Neural cell (in vitro differentiated cells): Measurements from ENCODE around the gene MBD5. TPM values are rescaled to one million over a fixed set of nuclear protein-coding genes. Genes with fewer than 3 reads are reported as not detected.

ENCODE experiments used
- H2AFZ ChIP-seq: fragments of 200-600, 300-800 bp; sonication (generic), shearing (Covaris generic); 2 replicates; pipeline ENCODE4 v1.6.0; 2014; ENCODE audit warnings: low read depth, mild to moderate bottlenecking, antibody characterized with exemption, low read length, moderate library complexity
- H3F3A ChIP-seq: fragments of 200-600 bp; shearing (Covaris generic); 2 replicates; pipeline ENCODE4 v1.6.1; 2016; ENCODE audit warnings: mild to moderate bottlenecking, moderate library complexity, mixed read lengths, antibody characterized with exemption, low read length; ENCODE audit not compliant: insufficient read depth, poor library complexity, severe bottlenecking
- H3K27ac ChIP-seq: fragments of 200-600, 300-800 bp; sonication (generic), shearing (Covaris generic); 2 replicates; pipeline ENCODE4 v1.5.1; 2014; ENCODE audit warnings: mild to moderate bottlenecking, low read length, moderate library complexity
- H3K27me3 ChIP-seq: fragments of 300-800, 200-600 bp; sonication (generic), shearing (Covaris generic); 2 replicates; pipeline ENCODE4 v1.6.0; 2014; ENCODE audit warnings: mild to moderate bottlenecking, low read depth, low read length, moderate library complexity; ENCODE audit not compliant: insufficient read depth
- H3K36me3 ChIP-seq: fragments of 300-800, 200-600 bp; sonication (generic), shearing (Covaris generic); 2 replicates; pipeline ENCODE4 v1.5.1; 2014; ENCODE audit warnings: mild to moderate bottlenecking, antibody characterized with exemption, low read length, moderate library complexity; ENCODE audit not compliant: insufficient read depth
- H3K4me2 ChIP-seq: fragments of 300-800, 200-600 bp; sonication (generic), shearing (Covaris generic); 2 replicates; pipeline ENCODE4 v1.6.0; 2014; ENCODE audit warnings: mild to moderate bottlenecking, low read length
- H3K4me3 ChIP-seq: fragments of 300-800, 200-600 bp; sonication (generic), shearing (Covaris generic); 2 replicates; pipeline ENCODE4 v1.5.1; 2014; ENCODE audit warnings: mild to moderate bottlenecking, low read length, moderate library complexity
- H3K79me2 ChIP-seq: fragments of 200-600 bp; shearing (Covaris generic); replicated peaks from 2 replicates; pipeline ENCODE4 v1.6.0; 2014; ENCODE audit warnings: mild to moderate bottlenecking, low read length, moderate library complexity; ENCODE audit not compliant: insufficient read depth
- H3K9ac ChIP-seq: fragments of 300-800, 200-600 bp; sonication (generic), shearing (Covaris generic); 2 replicates; pipeline ENCODE4 v1.6.1; 2016; ENCODE audit warnings: mild to moderate bottlenecking, low read length, mixed read lengths
- H3K9me2 ChIP-seq: fragments of 200-600 bp; shearing (Covaris generic); 2 replicates; pipeline ENCODE4 v1.6.1; 2016; ENCODE audit warnings: mild to moderate bottlenecking, low read length, mixed read lengths; ENCODE audit not compliant: insufficient read depth
- H3K9me3 ChIP-seq: fragments of 200-600, 300-800 bp; sonication (generic), shearing (Covaris generic); 2 replicates; pipeline ENCODE4 v1.6.1; 2016; ENCODE audit warnings: mild to moderate bottlenecking, mixed run types, low read length, moderate library complexity, mixed read lengths
- H4K20me1 ChIP-seq: fragments of 200-600 bp; shearing (Covaris generic); 2 replicates; pipeline ENCODE4 v1.6.1; 2016; ENCODE audit warnings: mild to moderate bottlenecking, mixed run types; ENCODE audit not compliant: insufficient read depth
- EP300 ChIP-seq: fragments of 450-650 bp; conservative IDR thresholded peaks from 2 replicates; pipeline ENCODE4 v1.6.1; 2014; ENCODE audit warnings: antibody characterized with exemption, mild to moderate bottlenecking, moderate library complexity; ENCODE audit not compliant: poor library complexity, severe bottlenecking
- EZH2 ChIP-seq: fragments of 200-600, 300-800 bp; shearing (Covaris generic), sonication (generic); IDR thresholded peaks from 2 replicates; pipeline ENCODE4 v1.6.1; 2014; ENCODE audit warnings: antibody characterized with exemption, low read length, borderline replicate concordance, mild to moderate bottlenecking; ENCODE audit not compliant: insufficient read depth, poor library complexity, severe bottlenecking
- MXI1 ChIP-seq: fragments of 450-650 bp; conservative IDR thresholded peaks from 2 replicates; pipeline ENCODE4 v1.6.1; 2014; ENCODE audit warnings: antibody characterized with exemption, mild to moderate bottlenecking; ENCODE audit not compliant: poor library complexity, severe bottlenecking
- POLR2AphosphoS5 ChIP-seq: IDR thresholded peaks from 2 replicates; pipeline ENCODE4 v1.6.1; 2012
- RAD21 ChIP-seq: fragments of 450-650 bp; conservative IDR thresholded peaks from 2 replicates; pipeline ENCODE4 v1.6.1; 2014; ENCODE audit warnings: antibody characterized with exemption, mild to moderate bottlenecking, moderate library complexity
- REST ChIP-seq: IDR thresholded peaks from 2 replicates; pipeline ENCODE4 v1.6.1; 2012; ENCODE audit warnings: borderline replicate concordance
- SMC3 ChIP-seq: fragments of 450-650 bp; conservative IDR thresholded peaks from 2 replicates; pipeline ENCODE4 v1.6.1; 2014; ENCODE audit warnings: antibody characterized with exemption, mild to moderate bottlenecking, moderate library complexity; ENCODE audit not compliant: poor library complexity
- TAF1 ChIP-seq: IDR thresholded peaks from 2 replicates; pipeline ENCODE4 v1.6.1; 2012; ENCODE audit warnings: low read depth
- polyA plus RNA-seq: library from polyadenylated mRNA; depleted of rRNA; stranded (reverse); fragments of >200 nt; gene quantifications from 2 replicates; pipeline ENCODE4 v1.2.3, GENCODE V29; 2014
- TF ChIP-seq, protein P1 (sequence below): fragments of 450-650 bp; IDR thresholded peaks from 2 replicates; pipeline ENCODE4 v1.5.1; 2014; ENCODE audit warnings: antibody characterized with exemption, mild to moderate bottlenecking, moderate library complexity; ENCODE audit not compliant: poor library complexity, severe bottlenecking

The MBD5 gene
- polyA plus RNA-seq, 1 donor from 2014 or later: 9.7 TPM

GRCh38 chr2:148257276-148257675 lies 236.4 kb downstream of the MBD5 start:
- peaks cover 22% of the 10 kb centered on the region for H3K9me3 ChIP-seq
- no peak overlapping the region for H3K4me2 ChIP-seq

DNA sequence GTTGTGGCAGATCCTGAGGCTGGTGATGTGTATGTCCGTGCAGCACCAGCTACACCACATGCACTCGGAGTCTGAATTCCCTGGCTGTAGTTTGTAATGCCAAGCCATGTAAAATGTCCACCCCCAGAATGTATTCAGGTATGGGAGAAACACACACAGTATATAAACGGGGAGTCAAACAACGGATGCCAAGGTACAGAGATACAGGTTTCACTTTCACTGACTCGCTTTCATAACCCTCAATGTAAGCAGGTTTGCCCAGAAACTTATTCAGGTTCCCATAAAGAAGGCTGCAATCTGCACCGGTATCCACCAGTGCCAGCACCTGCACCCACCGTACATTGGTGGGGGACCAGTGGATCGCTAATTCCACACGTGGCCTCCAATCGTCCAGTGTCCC lies 237.2 kb downstream of the MBD5 start:
- Histone ChIP-seq H4K20me1 (no peaks in the 10 kb centered on the region), H3K36me3 (peaks cover 4% of the 10 kb centered on the region), H3K4me3 (no peak overlapping the region), H3K9me3 (peaks cover 22% of the 10 kb centered on the region), H3K9ac (no peak overlapping the region), H2AFZ (no peak overlapping the region), H3K79me2 (no peaks in the 10 kb centered on the region), H3F3A (no peaks in the 10 kb centered on the region), H3K4me2 (no peak overlapping the region), H3K9me2 (no peaks in the 10 kb centered on the region), H3K27me3 (no peaks in the 10 kb centered on the region), H3K27ac (no peak overlapping the region)
- TF ChIP-seq, protein P1, sequence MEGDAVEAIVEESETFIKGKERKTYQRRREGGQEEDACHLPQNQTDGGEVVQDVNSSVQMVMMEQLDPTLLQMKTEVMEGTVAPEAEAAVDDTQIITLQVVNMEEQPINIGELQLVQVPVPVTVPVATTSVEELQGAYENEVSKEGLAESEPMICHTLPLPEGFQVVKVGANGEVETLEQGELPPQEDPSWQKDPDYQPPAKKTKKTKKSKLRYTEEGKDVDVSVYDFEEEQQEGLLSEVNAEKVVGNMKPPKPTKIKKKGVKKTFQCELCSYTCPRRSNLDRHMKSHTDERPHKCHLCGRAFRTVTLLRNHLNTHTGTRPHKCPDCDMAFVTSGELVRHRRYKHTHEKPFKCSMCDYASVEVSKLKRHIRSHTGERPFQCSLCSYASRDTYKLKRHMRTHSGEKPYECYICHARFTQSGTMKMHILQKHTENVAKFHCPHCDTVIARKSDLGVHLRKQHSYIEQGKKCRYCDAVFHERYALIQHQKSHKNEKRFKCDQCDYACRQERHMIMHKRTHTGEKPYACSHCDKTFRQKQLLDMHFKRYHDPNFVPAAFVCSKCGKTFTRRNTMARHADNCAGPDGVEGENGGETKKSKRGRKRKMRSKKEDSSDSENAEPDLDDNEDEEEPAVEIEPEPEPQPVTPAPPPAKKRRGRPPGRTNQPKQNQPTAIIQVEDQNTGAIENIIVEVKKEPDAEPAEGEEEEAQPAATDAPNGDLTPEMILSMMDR: no peak
- no peak for TF ChIP-seq SMC3
- no peak for TF ChIP-seq POLR2AphosphoS5
- no peak for TF ChIP-seq EP300
- TF ChIP-seq RAD21: no peak
- no peak for TF ChIP-seq EZH2
- no peak for TF ChIP-seq REST
- TF ChIP-seq TAF1: no peak

More at GRCh38 chr2:148257276-148257675, 236.4 kb downstream of the MBD5 start:
- Histone ChIP-seq H3K27ac (no peak overlapping the region), H3K36me3 (peaks cover 4% of the 10 kb centered on the region), H3K79me2 (no peaks in the 10 kb centered on the region), H4K20me1 (no peaks in the 10 kb centered on the region), H3K27me3 (no peaks in the 10 kb centered on the region), H3K9ac (no peak overlapping the region), H2AFZ (no peak overlapping the region), H3K4me3 (no peak overlapping the region), H3K9me2 (no peaks in the 10 kb centered on the region), H3F3A (no peaks in the 10 kb centered on the region)
- TF ChIP-seq SMC3 (no peak), RAD21 (no peak), MXI1 (no peak), REST (no peak), EP300 (no peak), EZH2 (no peak), POLR2AphosphoS5 (no peak), TAF1 (no peak)
- TF ChIP-seq, protein P1: no peak
